Endodermal cell (in vitro differentiated cells): ENCODE measurements around the gene RALGAPA2. TPM values are rescaled to one million over a fixed set of nuclear protein-coding genes. Genes with fewer than 3 reads are reported as not detected.

Source experiments
- DNase-seq: peaks from one replicate; pipeline ENCODE4 v3.0.0-alpha.2; 2017
- H3K27ac ChIP-seq: 2 replicates; pipeline ENCODE4 v1.5.1; 2013; ENCODE audit warnings: mild to moderate bottlenecking, low read depth, low read length, moderate library complexity
- H3K27me3 ChIP-seq: 2 replicates; pipeline ENCODE4 v1.6.1; 2013; ENCODE audit warnings: mild to moderate bottlenecking, low read length, moderate library complexity; ENCODE audit not compliant: insufficient read depth, control insufficient read depth, poor library complexity, severe bottlenecking
- H3K36me3 ChIP-seq: 2 replicates; pipeline ENCODE4 v1.7.0; 2013; ENCODE audit warnings: mild to moderate bottlenecking, low read length, moderate library complexity; ENCODE audit not compliant: control insufficient read depth, insufficient read depth
- H3K4me1 ChIP-seq: one replicate; pipeline ENCODE4 v1.7.0; 2013; ENCODE audit warnings: low read length; ENCODE audit not compliant: control insufficient read depth, insufficient read depth
- H3K4me3 ChIP-seq: 2 replicates; pipeline ENCODE4 v1.5.1; 2013; ENCODE audit warnings: mild to moderate bottlenecking, low read length, moderate library complexity
- H3K9ac ChIP-seq: 2 replicates; pipeline ENCODE4 v1.6.1; 2013; ENCODE audit warnings: mild to moderate bottlenecking, low read length, moderate library complexity; ENCODE audit not compliant: poor library complexity, severe bottlenecking; ENCODE audit errors: extremely low read depth
- H3K9me3 ChIP-seq: 2 replicates; pipeline ENCODE4 v1.6.1; 2013; ENCODE audit warnings: mild to moderate bottlenecking, low read length, moderate library complexity; ENCODE audit not compliant: control insufficient read depth
- H3K27ac Mint-ChIP-seq: 2 replicates; pipeline ENCODE4 v1.8.0; 2020; ENCODE audit warnings: mixed read lengths
- H3K27me3 Mint-ChIP-seq: 2 replicates; pipeline ENCODE4 v1.8.0; 2021; ENCODE audit warnings: mild to moderate bottlenecking, mixed read lengths; ENCODE audit not compliant: insufficient read depth
- H3K36me3 Mint-ChIP-seq: 2 replicates; pipeline ENCODE4 v1.8.0; 2020; ENCODE audit warnings: low read depth, mixed read lengths
- H3K4me1 Mint-ChIP-seq: 2 replicates; pipeline ENCODE4 v1.8.0; 2020; ENCODE audit warnings: mixed read lengths
- H3K4me3 Mint-ChIP-seq: 2 replicates; pipeline ENCODE4 v1.8.0; 2020; ENCODE audit warnings: mild to moderate bottlenecking, moderate library complexity, mixed read lengths
- H3K9me3 Mint-ChIP-seq: 2 replicates; pipeline ENCODE4 v1.8.0; 2020; ENCODE audit warnings: mild to moderate bottlenecking, mixed read lengths
- CTCF ChIP-seq: fragments of 200-600 bp; sonication (generic); conservative IDR thresholded peaks from 2 replicates; pipeline ENCODE4 v1.5.0; 2021; ENCODE audit warnings: antibody characterized with exemption, mild to moderate bottlenecking
- WGBS, 2 experiments: methylation state at CpG; one replicate each; pipeline versions ENCODE4 v1.1.5 to v1.1.7; 2013; ENCODE audit warnings: missing lambda C conversion rate in 2 of 2, mixed read lengths in 1 of 2; ENCODE audit not compliant: insufficient coverage in 1 of 2, insufficient read length in 1 of 2; 5-methylcytosine and 5-hydroxymethylcytosine counted together
- total RNA-seq, 2 donors: library from RNA; stranded (reverse); fragmentation: NEBNext Ultra II Directional in 1 of 2; extraction: Animal tissue kit (Norgen Biotek cat#: 25700) in 1 of 2; gene quantifications; 2 replicates in 1 of 2; 3 replicates in 1 of 2; pipeline ENCODE4 v1.2.1, GENCODE V29; 2021

Gene RALGAPA2
- total RNA-seq, 2 donors from 2014 or later, result 19.5 to 24.6 TPM

GRCh38 chr20:20585146-20585545 is 127.3 kb downstream of the RALGAPA2 start:
- no peak for DNase-seq
- Mint-ChIP-seq H3K27ac (no peak overlapping the region), H3K36me3 (peaks cover 39% of the 10 kb centered on the region), H3K27me3 (no peaks in the 10 kb centered on the region), H3K4me3 (no peak overlapping the region), H3K9me3 (peaks cover 5% of the 10 kb centered on the region), H3K4me1 (peaks cover 5% of the 10 kb centered on the region)
- 89 to 92% methylated on average over 1 of the region's 1 CpG for WGBS, 2 experiments
- no peak overlapping the region for H3K9ac ChIP-seq
- H3K9me3 ChIP-seq, result peaks cover 8% of the 10 kb centered on the region
- H3K27ac ChIP-seq, result no peak overlapping the region
- no peak overlapping the region for H3K4me3 ChIP-seq
- peaks cover 31% of the 10 kb centered on the region for H3K36me3 ChIP-seq
- no peak for TF ChIP-seq CTCF
- H3K27me3 ChIP-seq, result no peaks in the 10 kb centered on the region
- no peaks in the 10 kb centered on the region for H3K4me1 ChIP-seq

- no peak for TF ChIP-seq CTCF
- Mint-ChIP-seq H3K4me3 (no peak overlapping the region), H3K27me3 (no peaks in the 10 kb centered on the region), H3K4me1 (peaks cover 10% of the 10 kb centered on the region), H3K36me3 (peaks cover 27% of the 10 kb centered on the region), H3K27ac (no peak overlapping the region), H3K9me3 (peaks cover 5% of the 10 kb centered on the region)
- Histone ChIP-seq H3K36me3 (peaks cover 23% of the 10 kb centered on the region), H3K27ac (no peak overlapping the region), H3K4me3 (no peak overlapping the region), H3K9me3 (peaks cover 2% of the 10 kb centered on the region), H3K4me1 (peaks cover 3% of the 10 kb centered on the region), H3K27me3 (no peaks in the 10 kb centered on the region), H3K9ac (no peak overlapping the region)
- 90 to 96% methylated on average over 2 of the region's 2 CpGs for WGBS, 2 experiments
- no peak for DNase-seq
Observed at GRCh38 chr20:20582734-20583133, 129.7 kb downstream of the RALGAPA2 start.

GRCh38 chr20:20580139-20580538 is 132.3 kb downstream of the RALGAPA2 start:
- peaks cover 10% of the 10 kb centered on the region for H3K4me1 Mint-ChIP-seq
- H3K9ac ChIP-seq, result no peak overlapping the region
- TF ChIP-seq CTCF, result no peak
- DNase-seq, result no peak
- no peaks in the 10 kb centered on the region for H3K27me3 Mint-ChIP-seq
- WGBS, 2 experiments, result 71 to 86% methylated on average over 1 of the region's 1 CpG
- H3K27me3 ChIP-seq, result no peaks in the 10 kb centered on the region
- H3K27ac Mint-ChIP-seq, result no peak overlapping the region
- H3K36me3 Mint-ChIP-seq, result peaks cover 9% of the 10 kb centered on the region
- no peak overlapping the region for H3K4me3 ChIP-seq
- H3K27ac ChIP-seq, result no peak overlapping the region
- H3K4me1 ChIP-seq, result peaks cover 3% of the 10 kb centered on the region
- no peaks in the 10 kb centered on the region for H3K9me3 Mint-ChIP-seq
- peaks cover 31% of the 10 kb centered on the region for H3K36me3 ChIP-seq
- H3K9me3 ChIP-seq, result no peaks in the 10 kb centered on the region
- no peak overlapping the region for H3K4me3 Mint-ChIP-seq
